ENCODE results near the gene RBPMS2.

- no peak for TF ChIP-seq CTCF (IDR thresholded peaks at IDR 0.05)
- no peak for TF ChIP-seq POLR2A (IDR thresholded peaks at IDR 0.05)
These were observed 37.7 kb upstream of the RBPMS2 start for GRCh38 chr15:64813075-64813474.

Data from uterus (tissue), 2 donors.